Pancreas (tissue), 10 donors: ENCODE measurements around the gene SLC35A3. TPM values are rescaled to one million over a fixed set of nuclear protein-coding genes. Genes with fewer than 3 reads are reported as not detected.

Experiments used
- ATAC-seq, 4 donors: fragments of 200-7000 bp; cut with Tn5 transposase; one replicate each; pipeline versions ENCODE4 v1.8.0 to v1.9.1; 2020; ENCODE audit warnings: mild to moderate bottlenecking in 4 of 4, moderate library complexity in 4 of 4
- DNase-seq, 6 donors: peaks; one replicate each; pipeline ENCODE4 v3.0.0-alpha.2; 2020
- FAIRE-seq: peaks from 2 replicates; lab custom pipeline; 2012; peaks lifted over from hg19 to GRCh38; lab: Jason Lieb, UNC
- H3K27ac ChIP-seq, 4 donors: fragments of 200-600 bp; sonication (generic); 1 replicate in 3 of 4; 2 replicates in 1 of 4; pipeline versions ENCODE4 v1.5.0 to v1.8.0; 2020
- H3K27me3 ChIP-seq, 4 donors: fragments of 200-600 bp; one replicate each; pipeline ENCODE4 v1.8.0; 2021
- H3K36me3 ChIP-seq, 3 donors: fragments of 200-600 bp; sonication (generic) in 1 of 3; one replicate each; pipeline versions ENCODE4 v1.5.0 to v1.8.0; 2020 to 2021
- H3K4me1 ChIP-seq, 3 donors: fragments of 200-600 bp; one replicate each; pipeline ENCODE4 v1.8.0; 2021
- H3K4me3 ChIP-seq, 4 donors: fragments of 200-600 bp; sonication (generic) in 2 of 4; one replicate each; pipeline versions ENCODE4 v1.5.0 to v1.8.0; 2020 to 2021
- H3K9me3 ChIP-seq, 4 donors: fragments of 200-600 bp; one replicate each; pipeline ENCODE4 v1.8.0; 2021
- CTCF ChIP-seq, 4 donors: fragments of 200-600 bp; sonication (generic) in 3 of 4; IDR thresholded peaks; one replicate each; pipeline versions ENCODE4 v1.5.0 to v1.8.0; 2021; ENCODE audit warnings: antibody characterized with exemption in 4 of 4
- WGBS, 2 donors: extraction: QIAGEN DNeasy Blood & Tissue Kit; methylation state at CpG; one replicate each; pipeline ENCODE4 v1.1.7; 2013; 5-methylcytosine and 5-hydroxymethylcytosine counted together
- intact Hi-C, 3 donors: fragments of 100-400 bp; cut with DNase I; formaldehyde crosslinking; loops; one replicate each; pipeline versions ENCODE4 v1.11.1 to v1.14.2; 2022
- polyA plus RNA-seq, 2 donors: library from polyadenylated mRNA; stranded (reverse); fragments of 200-250 nt; gene quantifications; one replicate each; pipeline ENCODE4 v1.2.3, GENCODE V29; 2013
- total RNA-seq, 6 donors: library from RNA; stranded (reverse); fragmentation: NEBNext Ultra II Directional in 4 of 6; extraction: Animal tissue kit (Norgen Biotek cat#: 25700) in 4 of 6; gene quantifications; one replicate each; pipeline versions ENCODE4 v1.2.1 to v1.2.4, GENCODE V29; 2021 to 2023
- donor health status: healthy with polysubstance abuse.
- donor health status: DM: no; HTN: no; CAD: no; lungs with moderate emphysema.
- donor health status: DM: no; HTN: no; CAD: no.
- donor health status: control.
- donor health status: control.
- donor health status: Bipolar disorder and iron deficiency.
- donor health status: DM: yes; HTN: yes; CAD: no.
- donor health status: DM: no; HTN: no; CAD: no.
- donor health status: DM: no; HTN: no; CAD: no.
- donor health status: DM: yes; HTN: yes; CAD: no.

The SLC35A3 gene
- total and polyA plus RNA-seq, 8 donors: 6.3 to 15.6 (median 10.2) TPM

DNA sequence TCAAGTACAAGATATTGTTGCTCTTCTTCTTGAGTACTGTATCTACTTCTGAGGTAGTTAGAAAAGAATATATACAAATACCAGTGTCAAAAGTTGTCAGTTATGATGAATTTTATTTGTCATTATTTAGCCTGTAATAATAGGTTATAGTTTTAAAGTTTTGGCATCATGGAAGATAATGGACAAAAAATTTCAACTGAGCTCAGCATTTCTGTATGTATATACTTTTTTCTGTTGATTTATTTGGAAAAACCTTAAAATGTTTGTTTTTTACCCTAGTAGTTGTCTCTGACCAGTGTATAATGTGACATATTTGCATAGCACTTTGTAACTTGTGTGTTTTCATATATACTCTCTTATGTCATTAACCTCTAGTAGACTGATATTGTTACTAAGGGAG is 11.1 kb downstream of the SLC35A3 start:
- DNase-seq (no peak), FAIRE-seq (no peak), ATAC-seq (no peak)
- TF ChIP-seq CTCF (IDR thresholded peaks at IDR 0.05): no peak
- no peaks in the 10 kb centered on the region for H3K36me3 ChIP-seq
- intact Hi-C loops: no loop called here
- no peaks in the 10 kb centered on the region for H3K27me3 ChIP-seq
- H3K9me3 ChIP-seq: no peaks in the 10 kb centered on the region
- H3K4me3 ChIP-seq: no peak overlapping the region
- no peak overlapping the region for H3K27ac ChIP-seq
- peaks cover 0 to 8% (median 2%) of the 10 kb centered on the region in 3 donors for H3K4me1 ChIP-seq

GRCh38 chr1:99986656-99987225 is 16.9 kb downstream of the SLC35A3 start:
- Histone ChIP-seq H3K27me3 (no peaks in the 10 kb centered on the region), H3K27ac (peak overlapping the region in 3 of 4 donors; percentile 6 to 42 (median 24)), H3K9me3 (no peaks in the 10 kb centered on the region), H3K4me1 (peaks cover 6 to 16% (median 13%) of the 10 kb centered on the region in 3 donors), H3K36me3 (no peaks in the 10 kb centered on the region), H3K4me3 (no peak overlapping the region)
- TF ChIP-seq CTCF (IDR thresholded peaks at IDR 0.05): no peak
- WGBS, 2 donors: 49 to 62% methylated on average over 2 of the region's 2 CpGs
- FAIRE-seq: no peak
- intact Hi-C loops: no loop called here
- peak; percentile 50 to 85 (median 80) for ATAC-seq
- no peak for DNase-seq

- intact Hi-C loops: no loop called here
- peaks cover 6 to 16% (median 13%) of the 10 kb centered on the region in 3 donors for H3K4me1 ChIP-seq
- DNase-seq: no peak
- no peak overlapping the region for H3K4me3 ChIP-seq
- no peak for FAIRE-seq
- H3K36me3 ChIP-seq: no peaks in the 10 kb centered on the region
- no peak for TF ChIP-seq CTCF (IDR thresholded peaks at IDR 0.05)
- 88 to 100% methylated on average over 1 of the region's 1 CpG for WGBS, 2 donors
- no peaks in the 10 kb centered on the region for H3K9me3 ChIP-seq
- H3K27ac ChIP-seq: no peak overlapping the region
- no peak for ATAC-seq
- H3K27me3 ChIP-seq: no peaks in the 10 kb centered on the region
Observed at GRCh38 chr1:99988210-99988765, 18.5 kb downstream of the SLC35A3 start.

GRCh38 chr1:99992044-99992722 is 22.4 kb downstream of the SLC35A3 start:
- no peaks in the 10 kb centered on the region for H3K36me3 ChIP-seq
- peaks cover 3 to 5% (median 4%) of the 10 kb centered on the region in 3 donors for H3K4me1 ChIP-seq
- H3K27ac ChIP-seq: no peak overlapping the region
- no peaks in the 10 kb centered on the region for H3K27me3 ChIP-seq
- no peaks in the 10 kb centered on the region for H3K9me3 ChIP-seq
- DNase-seq (no peak), ATAC-seq (no peak), FAIRE-seq (peak; percentile 13)
- H3K4me3 ChIP-seq: no peak overlapping the region
- intact Hi-C loops: no loop called here
- no peak for TF ChIP-seq CTCF (IDR thresholded peaks at IDR 0.05)
